SU-DHL-6 (cell line): ENCODE results near the gene KCNK6.
A peak's percentile ranks its signal among the peaks of the same experiment; 100 is the strongest.

Source experiments
- H2AFZ ChIP-seq: fragments of 200-600 bp; sonication (generic); 2 replicates; pipeline ENCODE4 v1.6.1; 2014; ENCODE audit warnings: low read depth, mild to moderate bottlenecking, moderate library complexity, mixed read lengths, antibody characterized with exemption, low read length; ENCODE audit not compliant: severe bottlenecking
- H3F3A ChIP-seq: fragments of 200-600 bp; shearing (Covaris generic); 2 replicates; pipeline ENCODE4 v1.6.0; 2016; ENCODE audit warnings: antibody characterized with exemption, mild to moderate bottlenecking; ENCODE audit not compliant: insufficient read depth
- H3K27ac ChIP-seq: fragments of 200-600 bp; sonication (generic); 2 replicates; pipeline ENCODE4 v1.5.1; 2016; ENCODE audit warnings: low read depth, mild to moderate bottlenecking, low read length, moderate library complexity, mixed read lengths
- H3K27me3 ChIP-seq: fragments of 200-600 bp; sonication (generic), shearing (Covaris generic); 2 replicates; pipeline ENCODE4 v1.6.0; 2014; ENCODE audit warnings: mild to moderate bottlenecking, low read length
- H3K36me3 ChIP-seq: fragments of 200-600 bp; sonication (generic); 2 replicates; pipeline ENCODE4 v1.6.1; 2014; ENCODE audit warnings: mild to moderate bottlenecking, low read length, mixed read lengths
- H3K4me2 ChIP-seq: fragments of 300-600, 200-600 bp; shearing (Covaris generic), sonication (generic); 2 replicates; pipeline ENCODE4 v1.6.0; 2014; ENCODE audit warnings: low read length, low read depth, mild to moderate bottlenecking; ENCODE audit not compliant: poor library complexity, severe bottlenecking
- H3K4me3 ChIP-seq: fragments of 200-600 bp; sonication (generic); 2 replicates; pipeline ENCODE4 v1.5.1; 2014; ENCODE audit warnings: antibody characterized with exemption, low read length, mild to moderate bottlenecking, mixed read lengths; ENCODE audit not compliant: insufficient read depth, poor library complexity, severe bottlenecking
- H3K79me2 ChIP-seq: fragments of 200-600 bp; sonication (generic); 2 replicates; pipeline ENCODE4 v1.6.1; 2014; ENCODE audit warnings: mild to moderate bottlenecking, low read length, moderate library complexity; ENCODE audit not compliant: insufficient read depth
- H3K9ac ChIP-seq: fragments of 200-600 bp; sonication (generic); 2 replicates; pipeline ENCODE4 v1.7.0; 2014; ENCODE audit warnings: mild to moderate bottlenecking, low read length
- H3K9me2 ChIP-seq: fragments of 200-600 bp; sonication (generic); replicated peaks from 2 replicates; pipeline ENCODE4 v1.6.1; 2014; ENCODE audit warnings: low read length; ENCODE audit not compliant: insufficient read depth
- H3K9me3 ChIP-seq: fragments of 200-600 bp; sonication (generic); 2 replicates; pipeline ENCODE4 v1.6.1; 2014; ENCODE audit warnings: low read length, mixed read lengths; ENCODE audit not compliant: insufficient read depth
- H4K20me1 ChIP-seq: fragments of 200-600 bp; sonication (generic); 2 replicates; pipeline ENCODE4 v1.6.1; 2014; ENCODE audit warnings: low read depth, mild to moderate bottlenecking, antibody characterized with exemption, low read length, moderate library complexity, mixed read lengths
- EZH2phosphoT487 ChIP-seq: fragments of 200-600 bp; sonication (generic), shearing (Covaris generic); conservative IDR thresholded peaks from 2 replicates; pipeline ENCODE4 v1.6.1; 2018; ENCODE audit warnings: mild to moderate bottlenecking, antibody characterized with exemption, low read length, moderate library complexity, mixed read lengths
- TF ChIP-seq, protein P1 (sequence below): fragments of 200-600 bp; sonication (generic); IDR thresholded peaks from one replicate; pipeline ENCODE4 v1.5.1; 2017; ENCODE audit warnings: antibody characterized with exemption, mild to moderate bottlenecking, low read length, moderate library complexity; ENCODE audit not compliant: insufficient read depth, poor library complexity, severe bottlenecking

Gene KCNK6

GRCh38 chr19:38331728-38332127, 12.1 kb downstream of the KCNK6 start:
- TF ChIP-seq, protein P1, sequence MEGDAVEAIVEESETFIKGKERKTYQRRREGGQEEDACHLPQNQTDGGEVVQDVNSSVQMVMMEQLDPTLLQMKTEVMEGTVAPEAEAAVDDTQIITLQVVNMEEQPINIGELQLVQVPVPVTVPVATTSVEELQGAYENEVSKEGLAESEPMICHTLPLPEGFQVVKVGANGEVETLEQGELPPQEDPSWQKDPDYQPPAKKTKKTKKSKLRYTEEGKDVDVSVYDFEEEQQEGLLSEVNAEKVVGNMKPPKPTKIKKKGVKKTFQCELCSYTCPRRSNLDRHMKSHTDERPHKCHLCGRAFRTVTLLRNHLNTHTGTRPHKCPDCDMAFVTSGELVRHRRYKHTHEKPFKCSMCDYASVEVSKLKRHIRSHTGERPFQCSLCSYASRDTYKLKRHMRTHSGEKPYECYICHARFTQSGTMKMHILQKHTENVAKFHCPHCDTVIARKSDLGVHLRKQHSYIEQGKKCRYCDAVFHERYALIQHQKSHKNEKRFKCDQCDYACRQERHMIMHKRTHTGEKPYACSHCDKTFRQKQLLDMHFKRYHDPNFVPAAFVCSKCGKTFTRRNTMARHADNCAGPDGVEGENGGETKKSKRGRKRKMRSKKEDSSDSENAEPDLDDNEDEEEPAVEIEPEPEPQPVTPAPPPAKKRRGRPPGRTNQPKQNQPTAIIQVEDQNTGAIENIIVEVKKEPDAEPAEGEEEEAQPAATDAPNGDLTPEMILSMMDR = no peak
- TF ChIP-seq EZH2phosphoT487 = no peak
- H3K9me3 ChIP-seq = no peaks in the 10 kb centered on the region
- H2AFZ ChIP-seq = no peak overlapping the region
- H3K4me3 ChIP-seq = no peak overlapping the region
- no peaks in the 10 kb centered on the region for H3K79me2 ChIP-seq
- no peaks in the 10 kb centered on the region for H3K9me2 ChIP-seq
- no peaks in the 10 kb centered on the region for H3K27me3 ChIP-seq
- no peak overlapping the region for H3K9ac ChIP-seq
- H4K20me1 ChIP-seq = no peaks in the 10 kb centered on the region
- no peak overlapping the region for H3K4me2 ChIP-seq
- H3K27ac ChIP-seq = no peak overlapping the region
- H3K36me3 ChIP-seq = no peaks in the 10 kb centered on the region
- peaks cover 3% of the 10 kb centered on the region; the same call in 1 of the 2 replicates for H3F3A ChIP-seq

DNA sequence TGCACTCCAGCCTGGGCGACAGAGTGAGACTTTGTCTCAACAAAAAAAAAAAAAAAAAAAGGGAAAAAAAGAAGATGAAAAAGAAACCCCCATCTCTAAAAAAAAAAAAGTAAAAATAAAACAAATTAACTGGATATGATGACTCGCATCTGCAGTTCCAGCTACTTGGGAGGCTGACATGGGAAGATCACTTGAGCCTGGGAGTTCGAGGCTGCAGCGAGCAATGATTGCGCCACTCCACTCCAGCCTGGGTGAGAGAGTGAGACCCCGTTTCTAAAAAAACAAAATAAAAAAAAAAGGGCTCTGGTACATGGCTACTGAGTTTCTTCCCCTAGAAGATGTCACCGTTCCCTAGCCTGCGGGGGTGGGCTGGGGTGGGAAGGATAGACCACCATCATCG, 13.6 kb downstream of the KCNK6 start:
- Histone ChIP-seq H3K27me3 (no peaks in the 10 kb centered on the region), H3K4me3 (no peak overlapping the region), H3F3A (peaks cover 3% of the 10 kb centered on the region; the same call in 1 of the 2 replicates), H4K20me1 (no peaks in the 10 kb centered on the region), H3K9me2 (no peaks in the 10 kb centered on the region), H3K9ac (no peak overlapping the region), H3K4me2 (no peak overlapping the region), H2AFZ (no peak overlapping the region), H3K27ac (no peak overlapping the region), H3K79me2 (no peaks in the 10 kb centered on the region), H3K9me3 (no peaks in the 10 kb centered on the region), H3K36me3 (no peaks in the 10 kb centered on the region)
- TF ChIP-seq EZH2phosphoT487 = no peak
- TF ChIP-seq, protein P1 = no peak

- Histone ChIP-seq H3K27me3 (no peaks in the 10 kb centered on the region), H3K27ac (peak overlapping the region; percentile 86), H3K9me3 (no peaks in the 10 kb centered on the region), H3K9ac (peak overlapping the region; percentile 68), H4K20me1 (no peaks in the 10 kb centered on the region), H3K4me3 (peak overlapping the region; percentile 82), H3K36me3 (no peaks in the 10 kb centered on the region), H2AFZ (peak overlapping the region; percentile 90), H3F3A (peaks cover 3% of the 10 kb centered on the region; the same call in 1 of the 2 replicates), H3K4me2 (peak overlapping the region; percentile 89), H3K9me2 (no peaks in the 10 kb centered on the region), H3K79me2 (no peaks in the 10 kb centered on the region)
- TF ChIP-seq, protein P1 = no peak
- TF ChIP-seq EZH2phosphoT487 = no peak
Measured at GRCh38 chr19:38335949-38336637, 16.4 kb downstream of the KCNK6 start.
